ENCODE data around the gene GATA1. TPM values are rescaled to one million over a fixed set of nuclear protein-coding genes. Genes with fewer than 3 reads are reported as not detected.

The GATA1 gene
- total and polyA plus RNA-seq, 2 experiments from 2014 or later = 0.17 TPM; not detected in 1

GRCh38 chrX:48793935-48794334, 7.5 kb downstream of the GATA1 start:
- TF ChIP-seq CTCF (IDR thresholded peaks at IDR 0.05; ENCODE audit: low read depth, low read length) = no peak
- Histone ChIP-seq H3K27ac (no peak overlapping the region), H3K4me3 (no peak overlapping the region), H3K36me3 (no peaks in the 10 kb centered on the region), H3K27me3 (no peaks in the 10 kb centered on the region), H3K4me1 (ENCODE audit: low read depth) (no peaks in the 10 kb centered on the region), H3K9me3 (ENCODE audit: low read depth) (no peaks in the 10 kb centered on the region)
- DNase-seq (ENCODE audit: low read depth in 1 of 2, low spot score in 1 of 2) = no peak

GRCh38 chrX:48794340-48794910, 8.0 kb downstream of the GATA1 start:
- H3K36me3 ChIP-seq = no peaks in the 10 kb centered on the region
- no peaks in the 10 kb centered on the region for H3K27me3 ChIP-seq
- H3K9me3 ChIP-seq (ENCODE audit: low read depth) = no peaks in the 10 kb centered on the region
- DNase-seq (ENCODE audit: low read depth in 1 of 2, low spot score in 1 of 2) = no peak
- no peaks in the 10 kb centered on the region for H3K4me1 ChIP-seq (ENCODE audit: low read depth)
- H3K4me3 ChIP-seq = no peak overlapping the region
- no peak for TF ChIP-seq CTCF (IDR thresholded peaks at IDR 0.05; ENCODE audit: low read depth, low read length)
- no peak overlapping the region for H3K27ac ChIP-seq

- Histone ChIP-seq H3K4me3 (no peak overlapping the region), H3K9me3 (ENCODE audit: low read depth) (no peaks in the 10 kb centered on the region), H3K36me3 (no peaks in the 10 kb centered on the region), H3K4me1 (ENCODE audit: low read depth) (no peaks in the 10 kb centered on the region), H3K27me3 (no peaks in the 10 kb centered on the region), H3K27ac (no peak overlapping the region)
- DNase-seq (ENCODE audit: low read depth in 1 of 2, low spot score in 1 of 2) = peak; percentile 11 to 67
- no peak for TF ChIP-seq CTCF (IDR thresholded peaks at IDR 0.05; ENCODE audit: low read depth, low read length)
Observed at GRCh38 chrX:48794911-48795515, 8.6 kb downstream of the GATA1 start.

GRCh38 chrX:48798318-48798717, 11.9 kb downstream of the GATA1 start:
- no peak overlapping the region for H3K27ac ChIP-seq
- no peak for DNase-seq (ENCODE audit: low read depth in 1 of 2, low spot score in 1 of 2)
- H3K27me3 ChIP-seq = no peaks in the 10 kb centered on the region
- H3K9me3 ChIP-seq (ENCODE audit: low read depth) = no peaks in the 10 kb centered on the region
- peaks cover 4% of the 10 kb centered on the region for H3K4me1 ChIP-seq (ENCODE audit: low read depth)
- no peak for TF ChIP-seq CTCF (IDR thresholded peaks at IDR 0.05; ENCODE audit: low read depth, low read length)
- H3K4me3 ChIP-seq = no peak overlapping the region
- no peaks in the 10 kb centered on the region for H3K36me3 ChIP-seq

DNA sequence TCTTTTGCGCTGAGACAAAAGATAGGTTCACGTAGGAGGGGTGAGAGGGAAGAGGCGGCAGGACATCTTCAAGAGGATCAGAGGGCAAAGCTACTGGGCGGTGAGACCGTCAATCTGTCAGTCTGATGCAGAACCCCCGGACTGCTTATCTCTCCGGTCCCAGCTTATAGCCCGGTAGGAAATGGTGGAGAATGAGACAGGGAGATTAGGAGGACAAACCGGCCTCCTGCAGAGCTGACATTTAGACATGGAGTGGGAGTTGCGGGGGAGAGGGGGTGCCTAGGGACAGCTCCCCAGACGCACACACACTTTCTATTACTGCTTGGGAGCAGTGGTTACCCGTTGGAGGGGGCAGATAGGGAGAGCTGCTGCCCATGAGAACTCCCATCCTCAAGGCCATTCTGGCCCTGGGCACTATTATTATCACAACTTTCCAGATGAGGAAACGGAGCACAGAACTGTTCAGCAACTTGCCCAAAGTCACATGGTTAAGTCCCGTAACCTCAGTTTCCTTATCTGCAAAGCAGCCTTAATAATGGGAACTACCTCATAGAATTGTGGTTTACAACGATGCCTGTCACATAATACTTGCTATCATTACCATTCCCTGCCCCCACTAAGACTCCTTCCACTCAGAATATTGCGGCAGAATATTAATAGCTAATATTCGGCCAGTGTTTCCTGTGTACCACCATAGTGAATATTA, 14.3 kb downstream of the GATA1 start:
- no peaks in the 10 kb centered on the region for H3K27me3 ChIP-seq
- peak overlapping the region; percentile 57 for H3K4me3 ChIP-seq
- H3K4me1 ChIP-seq (ENCODE audit: low read depth) = peaks cover 5% of the 10 kb centered on the region
- no peak for TF ChIP-seq CTCF (IDR thresholded peaks at IDR 0.05; ENCODE audit: low read depth, low read length)
- no peak for DNase-seq (ENCODE audit: low read depth in 1 of 2, low spot score in 1 of 2)
- H3K27ac ChIP-seq = peak overlapping the region; percentile 95
- no peaks in the 10 kb centered on the region for H3K9me3 ChIP-seq (ENCODE audit: low read depth)
- no peaks in the 10 kb centered on the region for H3K36me3 ChIP-seq
